HG03342 (cell line): ENCODE measurements around the gene LCK.
A peak's percentile ranks its signal among the peaks of the same experiment; 100 is the strongest.

Experiments
- ATAC-seq: cut with Tn5 transposase; IDR thresholded peaks from one replicate; pipeline ENCODE4 v1.9.1; 2021; ENCODE audit warnings: mild to moderate bottlenecking, moderate library complexity; ENCODE audit not compliant: unreplicated experiment

LCK gene

DNA sequence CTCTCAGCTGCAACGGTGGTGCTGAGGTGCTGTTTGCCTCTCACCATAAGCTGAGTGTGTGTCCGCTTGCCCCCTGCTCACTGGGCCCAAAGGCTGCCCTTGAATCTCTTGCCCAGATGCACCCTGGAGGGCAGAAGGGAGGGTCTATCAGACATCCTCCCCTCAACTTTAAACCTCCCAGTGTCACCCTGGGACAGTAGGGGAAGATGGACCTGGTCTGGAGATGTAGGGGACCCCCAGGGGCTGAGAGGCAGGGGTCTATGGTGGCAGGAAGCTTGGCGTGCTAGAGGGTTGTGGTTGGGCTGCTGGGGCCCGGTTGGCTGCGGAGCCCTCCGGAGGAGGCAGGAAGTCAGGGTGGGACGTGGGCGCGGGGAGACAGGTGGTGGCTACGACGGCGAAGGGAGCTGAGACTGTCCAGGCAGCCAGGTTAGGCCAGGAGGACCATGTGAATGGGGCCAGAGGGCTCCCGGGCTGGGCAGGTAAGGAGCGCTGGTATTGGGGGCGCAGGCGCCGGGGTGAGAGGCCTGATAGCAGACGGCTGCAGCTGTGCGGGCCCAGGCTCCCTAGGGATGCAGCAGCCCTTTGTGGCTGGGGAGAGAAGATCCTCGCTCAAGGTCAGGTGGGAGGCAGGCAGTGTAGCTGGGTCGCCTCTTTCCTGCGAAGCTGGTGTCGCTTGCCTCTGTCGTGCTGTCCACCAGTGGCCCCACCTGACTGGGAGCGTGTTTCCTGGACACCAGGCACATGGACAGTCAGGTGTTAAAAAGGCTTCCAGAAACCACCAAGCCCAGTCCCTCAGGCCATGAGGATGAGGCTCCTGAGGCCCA is at the start of gene LCK:
LCK (plus strand) TSS at position 373 of the 824 bp plus-strand sequence. CDS start 23,065 bp downstream, outside the sequence.
- ATAC-seq = no peak

DNA sequence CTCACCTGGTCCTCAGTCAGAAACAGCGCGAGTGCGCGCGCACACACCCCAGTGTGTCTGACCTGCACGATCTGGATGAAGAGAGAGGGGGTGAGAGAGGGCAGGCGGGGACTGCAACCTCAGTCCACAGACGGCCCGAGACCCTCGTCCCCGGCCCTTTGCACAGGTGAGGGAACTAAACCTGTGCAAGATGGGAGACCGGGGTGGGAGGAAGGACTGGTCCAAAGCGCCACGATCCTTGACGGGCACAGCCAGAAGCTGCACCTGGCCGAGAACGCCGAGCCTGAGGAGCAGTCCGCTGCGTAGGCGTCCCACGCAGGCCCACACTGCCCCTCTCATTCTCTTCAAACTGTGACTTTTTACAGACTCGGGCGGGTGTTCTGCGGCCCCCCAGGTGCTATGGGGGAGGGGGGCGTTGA is 46.1 kb upstream of the LCK start:
- no peak for ATAC-seq

DNA sequence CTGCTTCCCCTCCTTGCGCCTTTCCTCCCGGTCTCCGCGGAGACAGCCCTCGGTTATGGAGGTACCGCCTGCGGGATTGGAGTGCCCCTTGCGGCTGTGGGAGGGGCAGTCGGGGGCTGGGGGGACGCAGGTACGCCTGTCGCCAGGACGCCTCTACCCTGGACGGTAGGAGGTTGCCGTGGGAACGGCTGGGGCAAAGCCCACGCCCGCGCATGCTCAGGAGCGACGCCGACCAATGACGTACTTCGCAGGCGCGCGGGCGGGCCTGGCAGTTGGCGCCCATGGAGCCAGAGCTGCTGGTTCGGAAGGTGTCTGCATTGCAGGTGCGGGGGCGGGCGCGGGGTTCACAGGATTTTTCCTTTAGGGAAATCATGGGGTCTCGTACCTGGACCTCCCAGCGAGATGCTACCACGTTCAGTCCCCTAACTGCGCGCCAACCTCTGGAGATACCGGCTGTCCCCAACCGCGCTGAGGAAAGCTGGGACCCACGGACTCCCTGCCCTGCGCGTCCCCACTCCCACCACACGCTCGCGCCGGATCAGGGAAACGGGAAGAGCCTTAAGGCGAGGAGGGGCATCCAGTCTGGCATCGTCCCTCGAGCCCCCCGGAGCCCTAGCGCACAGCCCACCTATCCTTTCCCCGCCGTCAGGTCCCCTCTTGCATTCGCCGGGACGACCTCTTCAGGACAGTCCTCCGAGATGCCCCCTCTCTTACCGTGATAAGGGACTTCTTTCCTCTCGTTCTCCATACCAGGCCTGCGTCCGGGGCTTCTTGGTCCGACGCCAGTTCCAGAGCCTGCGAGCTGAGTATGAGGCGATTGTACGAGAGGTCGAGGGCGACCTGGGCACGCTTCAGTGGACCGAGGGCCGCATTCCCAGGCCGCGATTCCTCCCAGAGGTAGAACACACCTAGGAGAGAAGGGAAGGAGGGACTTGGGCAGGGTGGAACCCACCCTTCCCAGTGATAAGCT is 45.4 kb upstream of the LCK start, which contains the start of gene IQCC:
IQCC (plus strand) TSS at position 271 of the 970 bp plus-strand sequence; CDS start at position 282, 11 bp downstream.
- ATAC-seq = peak; percentile 59

DNA sequence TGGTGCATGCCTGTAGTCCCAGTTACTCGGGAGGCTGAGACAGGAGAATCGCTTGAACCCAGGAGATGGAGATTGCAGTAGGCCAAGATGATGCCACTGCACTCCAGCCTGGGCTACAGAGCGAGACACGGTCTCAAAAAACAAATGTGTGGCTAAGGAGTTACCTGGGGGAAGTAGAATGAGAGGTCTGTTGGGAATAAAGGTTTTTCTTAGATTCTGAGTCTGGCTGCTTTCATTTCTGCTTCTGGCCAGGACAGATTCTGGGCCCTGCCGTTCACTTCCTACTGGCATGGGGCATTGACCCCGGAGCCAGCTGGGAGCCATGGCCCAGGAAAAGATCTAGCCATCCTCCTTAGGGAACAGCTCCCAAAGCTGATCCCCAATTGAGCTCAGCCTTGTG is 42.6 kb upstream of the LCK start:
- no peak for ATAC-seq

DNA sequence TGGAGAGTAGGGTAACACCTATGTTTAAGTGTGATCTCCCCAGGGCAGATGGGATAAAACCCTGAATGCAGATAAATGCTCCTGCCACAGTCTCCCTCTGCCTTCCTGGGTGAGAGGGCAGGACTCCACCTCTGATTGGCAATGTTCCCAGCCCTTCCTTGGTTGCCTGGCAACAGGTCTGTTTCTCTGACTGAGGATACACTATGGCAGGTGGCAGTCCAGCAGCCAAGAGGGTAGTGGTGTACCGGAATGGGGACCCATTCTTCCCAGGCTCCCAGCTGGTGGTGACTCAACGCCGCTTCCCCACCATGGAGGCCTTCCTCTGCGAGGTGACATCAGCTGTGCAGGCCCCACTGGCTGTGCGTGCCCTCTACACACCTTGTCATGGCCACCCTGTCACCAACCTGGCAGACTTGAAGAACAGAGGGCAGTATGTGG is 42.2 kb upstream of the LCK start, which contains the start of gene DCDC2B:
DCDC2B (plus strand) TSS at position 199 of the 438 bp plus-strand sequence; CDS start at position 204, 5 bp downstream.
- ATAC-seq = no peak

DNA sequence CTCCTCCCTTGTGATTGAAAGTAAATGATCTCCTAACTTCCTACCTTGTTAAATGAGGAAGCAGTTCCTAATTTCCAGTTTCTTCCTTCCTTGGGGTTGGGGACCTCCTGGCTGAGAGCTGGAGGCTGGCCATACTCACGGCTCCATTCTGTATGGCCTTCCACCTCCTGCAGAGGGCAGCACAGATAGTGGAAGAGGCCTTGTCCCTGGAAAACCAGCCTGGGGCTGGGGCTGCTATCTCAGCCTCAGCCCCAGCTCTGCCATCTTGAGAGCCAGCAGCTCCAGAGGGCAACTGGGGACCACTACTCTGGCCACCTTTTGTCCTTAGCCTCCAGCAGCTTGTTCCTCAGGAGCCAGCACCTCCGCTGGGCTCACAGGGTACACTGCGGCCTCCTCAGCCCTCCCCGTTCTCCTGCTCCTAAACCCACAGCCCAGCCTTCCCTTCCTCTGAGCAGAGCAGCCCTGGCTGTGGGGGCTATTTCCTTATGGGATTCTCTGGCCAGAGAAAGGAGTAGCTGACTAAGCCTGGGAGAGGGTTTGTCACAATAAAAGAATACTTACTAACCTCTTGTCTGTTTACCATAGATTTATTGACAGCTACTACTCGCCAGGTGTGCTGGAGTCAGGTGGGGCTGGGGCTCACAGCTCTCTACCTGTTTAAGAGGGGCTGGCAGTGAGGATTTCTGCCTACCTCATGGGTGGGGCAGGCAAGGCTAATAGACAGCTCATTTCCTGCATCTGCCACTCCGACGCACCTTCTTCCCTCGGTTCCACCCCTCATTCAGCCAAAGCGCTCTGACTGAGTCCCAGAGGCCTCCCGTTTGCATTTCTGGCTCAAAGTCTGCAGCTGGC is 35.2 kb upstream of the LCK start:
- ATAC-seq = no peak

DNA sequence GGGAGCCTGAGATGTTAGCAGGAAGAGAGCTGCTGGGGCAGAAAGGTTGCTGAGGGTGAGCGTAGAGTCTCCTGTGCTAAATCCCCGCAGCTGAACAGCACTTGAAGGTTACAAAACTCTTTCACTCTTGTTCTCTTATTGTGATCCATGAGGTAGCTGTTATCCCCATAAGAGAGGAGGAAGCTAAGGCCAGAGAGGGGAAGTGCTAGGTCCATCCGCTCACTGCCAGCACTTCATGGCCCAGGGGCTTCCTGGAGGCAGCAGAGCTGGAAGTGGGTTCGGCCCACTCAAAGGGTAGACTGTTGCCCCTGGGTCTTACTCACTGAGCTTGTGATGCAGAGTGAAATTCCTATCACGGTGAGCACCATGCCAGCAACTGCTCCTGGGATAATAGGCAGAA is 34.5 kb upstream of the LCK start:
- no peak for ATAC-seq

DNA sequence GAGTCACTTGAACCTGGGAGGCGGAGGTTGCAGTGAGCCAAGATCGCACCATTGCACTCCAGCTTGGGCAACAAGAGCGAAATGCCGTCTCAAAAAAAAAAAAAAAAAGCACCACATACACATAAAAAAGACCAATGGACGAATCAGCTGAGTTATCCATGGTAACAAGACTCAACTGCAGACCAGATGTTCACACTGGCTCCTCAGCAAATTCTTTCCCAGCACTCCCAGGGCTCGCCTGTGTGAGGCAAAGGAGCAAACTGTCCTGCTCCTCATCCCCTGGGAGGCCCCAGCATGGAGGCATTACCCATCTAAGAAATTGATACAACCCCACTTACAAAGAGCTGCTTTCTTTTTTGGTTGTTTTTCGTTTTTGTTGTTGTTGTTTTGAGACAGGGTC is 32.0 kb upstream of the LCK start:
- no peak for ATAC-seq

DNA sequence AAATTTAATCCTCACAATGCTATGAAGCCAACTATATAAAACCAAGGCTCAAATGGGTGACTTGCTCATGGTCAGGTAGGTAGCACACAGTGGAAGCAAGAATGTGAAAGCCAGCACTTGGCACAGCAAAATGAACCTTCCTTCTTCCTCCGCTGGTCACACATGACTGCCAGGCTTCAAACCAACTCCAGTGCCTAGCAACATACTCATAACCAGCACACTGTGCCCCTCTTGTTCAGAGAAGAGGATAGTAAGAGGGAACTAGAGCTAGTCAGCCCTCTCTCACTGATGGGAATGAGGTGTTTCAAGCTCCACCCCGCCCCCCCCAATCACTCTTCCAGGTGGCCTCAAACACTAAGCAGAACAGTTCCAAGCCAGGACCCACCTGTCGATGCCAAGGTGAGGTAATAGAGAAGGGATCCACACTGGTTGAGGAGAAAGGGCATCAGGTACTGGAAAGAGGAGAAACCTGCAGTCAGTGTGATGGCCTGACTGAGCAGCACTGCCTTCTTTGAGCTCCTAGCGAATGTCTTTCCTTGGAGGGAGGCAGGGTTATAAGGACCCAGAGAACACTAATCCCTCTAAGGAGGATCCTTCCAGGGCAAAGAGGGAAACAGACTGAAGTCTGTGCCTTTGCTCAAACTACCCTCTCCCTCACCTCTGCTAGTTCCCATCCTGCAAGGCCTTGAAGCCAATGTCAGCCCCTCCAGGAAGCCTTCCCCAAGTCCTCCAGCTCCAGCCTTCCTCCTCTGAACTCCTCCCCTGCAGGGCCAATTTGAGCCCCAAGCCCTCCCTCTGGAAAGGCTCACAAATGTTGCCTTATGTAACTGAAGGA is 30.1 kb upstream of the LCK start:
- ATAC-seq = no peak

DNA sequence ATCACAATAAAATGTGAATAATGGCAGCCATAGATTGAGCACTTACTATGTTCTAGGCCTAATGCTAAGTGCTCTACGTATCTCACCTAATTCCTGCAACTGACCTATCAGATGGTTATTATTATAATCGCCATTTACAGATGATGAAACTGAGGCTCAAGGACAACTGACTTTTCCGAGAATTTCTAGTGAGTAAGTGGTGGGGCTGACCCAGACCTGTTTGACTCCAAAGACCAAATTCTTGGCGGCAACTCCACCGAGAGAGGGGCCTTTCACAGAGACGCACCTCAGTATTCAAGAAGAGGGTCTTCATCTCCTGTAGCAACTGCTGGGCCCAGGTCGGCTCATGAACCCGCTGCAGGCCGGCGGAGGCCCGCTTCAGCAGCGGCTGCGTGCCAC is 29.5 kb upstream of the LCK start:
- ATAC-seq = peak; percentile 10

DNA sequence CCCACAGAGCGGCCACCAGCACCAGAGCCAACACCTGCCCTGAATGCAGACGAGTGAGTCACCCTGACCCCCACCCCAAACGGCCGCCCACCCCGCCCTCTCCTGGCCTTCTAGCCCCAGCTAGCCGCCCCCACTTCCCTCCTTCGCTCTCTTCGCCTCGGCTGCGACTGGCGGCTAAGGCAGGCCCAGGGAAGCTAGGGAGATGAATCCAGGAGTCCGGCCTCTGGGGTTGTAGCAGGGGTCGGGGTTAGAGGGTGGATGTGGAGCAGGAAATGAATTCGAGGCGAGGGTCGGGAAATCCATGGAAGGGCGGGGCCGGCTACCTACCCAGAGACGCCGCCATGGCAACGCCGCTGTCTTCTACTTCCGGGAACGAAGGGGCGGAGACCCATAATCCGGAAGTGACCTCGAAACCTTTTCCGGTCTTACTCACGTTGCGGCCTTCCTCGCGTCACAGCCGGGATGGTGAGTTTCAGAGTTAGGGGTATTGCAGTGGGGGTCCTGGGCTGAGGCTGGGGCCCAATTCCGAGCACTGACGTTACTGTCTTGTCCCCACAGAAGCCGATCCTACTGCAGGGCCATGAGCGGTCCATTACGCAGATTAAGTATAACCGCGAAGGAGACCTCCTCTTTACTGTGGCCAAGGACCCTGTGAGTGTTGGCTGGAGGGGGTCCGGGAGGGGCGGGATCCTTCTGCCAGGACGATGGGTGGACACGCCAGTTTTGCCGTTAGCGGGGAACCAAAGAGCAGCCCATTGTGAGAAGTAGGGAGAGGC is 28.9 kb upstream of the LCK start, which contains the start of the genes EIF3I and TMEM234:
EIF3I (plus strand) TSS at position 428 of the 776 bp plus-strand sequence; CDS start at position 463, 35 bp downstream.
TMEM234 (minus strand) TSS at position 374 of the 776 bp plus-strand sequence; CDS start at position 343, 31 bp downstream.
- ATAC-seq = peak; percentile 84

DNA sequence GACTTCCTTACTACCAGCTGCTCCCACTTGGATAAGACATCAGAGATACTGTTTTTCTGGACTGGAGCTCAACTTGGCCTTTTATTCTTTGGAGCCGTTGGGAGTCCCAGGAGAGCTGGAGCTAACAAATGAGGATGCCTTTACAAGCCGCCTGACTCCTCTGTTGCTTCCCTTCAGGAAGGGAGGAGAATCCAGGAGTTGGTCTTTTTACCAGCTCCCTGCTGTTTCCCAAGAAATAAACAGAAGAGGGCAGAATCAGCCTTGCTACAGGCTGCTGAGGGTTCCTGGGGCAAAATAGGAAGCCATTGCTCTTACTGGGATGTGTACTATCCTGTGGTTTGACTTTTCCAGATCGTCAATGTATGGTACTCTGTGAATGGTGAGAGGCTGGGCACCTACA is 27.4 kb upstream of the LCK start:
- ATAC-seq = no peak

DNA sequence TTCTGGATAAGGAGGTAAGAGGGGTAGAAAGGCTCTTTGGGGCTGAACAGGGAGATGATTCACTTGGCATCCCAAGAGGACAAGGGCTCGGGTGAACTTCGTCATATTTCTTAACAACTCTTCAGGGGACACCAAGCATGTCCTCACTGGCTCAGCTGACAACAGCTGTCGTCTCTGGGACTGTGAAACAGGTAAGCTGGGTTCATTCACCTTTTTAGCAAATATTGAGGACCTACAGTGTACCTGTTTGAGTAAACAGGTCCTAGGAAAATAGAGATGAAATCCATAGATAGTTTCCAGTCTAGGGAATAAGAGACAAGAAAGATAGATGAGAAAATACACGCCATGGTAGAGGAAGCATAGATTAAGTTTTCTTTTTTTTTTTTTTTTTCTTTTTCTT is 26.8 kb upstream of the LCK start:
- ATAC-seq = no peak

DNA sequence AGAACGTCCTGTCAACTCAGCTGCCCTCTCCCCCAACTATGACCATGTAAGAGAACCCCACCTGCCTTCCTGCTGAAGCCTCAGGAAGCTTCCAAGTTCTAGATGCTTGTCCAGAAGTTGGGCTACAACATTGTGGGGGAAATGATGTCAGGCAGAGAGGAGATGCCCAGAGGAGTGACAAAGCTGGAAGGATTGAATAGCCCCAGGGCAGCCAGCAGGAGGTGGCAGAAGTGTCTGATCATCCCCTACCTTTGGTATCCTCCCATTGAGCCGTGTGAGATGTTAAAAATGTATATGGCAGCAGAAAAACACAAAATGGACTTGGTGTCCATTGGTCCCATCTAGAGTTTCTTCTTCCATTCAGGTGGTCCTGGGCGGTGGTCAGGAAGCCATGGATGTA is 22.3 kb upstream of the LCK start:
- no peak for ATAC-seq

DNA sequence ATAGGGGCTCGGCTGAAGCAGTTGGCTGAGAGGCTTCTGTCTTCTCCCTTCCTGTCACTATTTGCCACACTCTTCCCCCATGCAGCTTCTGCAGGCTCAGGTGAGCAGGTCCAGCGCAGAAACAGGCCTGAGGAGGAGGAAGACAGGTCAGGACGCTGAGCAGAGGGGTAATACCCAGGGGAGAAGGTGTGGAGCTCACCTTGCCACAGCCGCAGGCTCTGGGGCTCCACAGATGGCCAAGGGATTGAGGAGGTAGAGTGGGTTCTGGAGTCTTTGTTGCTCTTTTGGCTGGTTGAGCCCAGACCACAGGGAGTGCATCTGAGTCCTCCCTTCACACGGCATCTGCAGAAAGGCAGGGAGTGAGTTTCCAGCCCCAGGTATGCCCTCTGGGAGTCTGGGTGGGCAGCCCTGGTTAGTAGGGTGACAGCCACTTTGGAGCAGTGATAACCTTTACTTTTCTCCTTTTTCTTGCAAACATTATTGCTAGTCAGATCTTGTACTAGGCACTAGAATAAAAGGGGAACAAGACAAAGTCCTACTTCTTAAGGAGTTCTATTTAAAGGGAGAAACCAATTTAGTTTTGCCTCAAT is 19.1 kb upstream of the LCK start:
- no peak for ATAC-seq

DNA sequence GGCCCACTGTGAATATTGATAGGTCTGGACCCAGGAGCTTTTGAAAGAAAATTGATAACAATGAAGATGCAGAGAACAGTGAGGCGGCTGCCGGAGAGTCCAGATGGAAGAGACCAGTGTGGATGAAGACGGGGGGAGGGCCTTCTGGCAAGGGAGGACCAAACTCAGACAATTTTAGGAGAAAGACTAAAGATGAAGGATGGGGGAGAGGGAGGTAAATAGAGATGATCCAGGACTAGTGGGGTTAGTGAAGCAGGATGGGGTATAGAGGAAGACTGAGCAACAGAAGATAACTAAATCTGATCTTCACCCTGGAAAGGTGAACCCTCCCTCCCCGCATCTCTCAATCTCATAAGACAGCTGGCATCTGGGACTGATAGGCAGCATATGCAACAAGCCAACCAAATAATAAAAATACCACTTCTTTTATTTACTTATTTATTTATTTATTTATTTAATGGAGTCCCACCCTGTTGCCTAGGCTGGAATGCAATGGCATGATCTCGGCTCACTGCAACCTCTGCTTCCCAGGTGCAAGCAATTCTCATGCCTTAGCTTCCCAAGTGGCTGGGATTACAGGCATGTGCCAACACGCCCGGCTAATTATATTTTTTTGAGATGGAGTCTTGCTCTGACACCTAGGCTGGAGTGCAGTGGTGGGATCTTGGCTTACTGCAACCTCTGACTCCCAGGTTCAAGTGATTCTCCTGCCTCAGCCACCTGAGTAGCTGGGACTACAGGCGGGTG is 18.3 kb upstream of the LCK start:
- no peak for ATAC-seq

DNA sequence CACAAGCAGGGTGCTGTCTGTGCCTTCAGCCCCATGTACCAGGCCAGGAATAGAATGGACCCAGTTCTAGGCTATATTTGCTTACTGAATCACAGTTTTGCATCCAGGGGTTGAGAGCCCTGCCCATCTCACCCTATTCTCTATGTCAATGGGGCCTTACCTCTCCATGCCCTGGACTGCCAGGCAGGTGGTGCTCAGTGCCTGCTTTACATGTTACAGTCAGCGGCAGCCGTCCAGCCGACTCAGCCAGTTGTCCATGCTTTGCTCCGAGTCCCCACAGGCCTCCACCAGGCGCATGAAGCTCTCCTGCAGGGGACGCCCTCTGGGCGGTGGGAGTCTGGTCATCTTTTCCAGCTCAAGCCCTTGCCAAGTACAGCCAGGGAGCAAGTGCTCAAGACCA is 16.3 kb upstream of the LCK start:
- ATAC-seq = no peak
